ENCODE measurements around the gene POC1B. TPM values are rescaled to one million over a fixed set of nuclear protein-coding genes. Genes with fewer than 3 reads are reported as not detected.
A peak's percentile ranks its signal among the peaks of the same experiment; 100 is the strongest.

The POC1B gene
- total and polyA plus RNA-seq, 4 experiments from 2014 or later = 19.8 to 46.3 (median 24.8) TPM

DNA sequence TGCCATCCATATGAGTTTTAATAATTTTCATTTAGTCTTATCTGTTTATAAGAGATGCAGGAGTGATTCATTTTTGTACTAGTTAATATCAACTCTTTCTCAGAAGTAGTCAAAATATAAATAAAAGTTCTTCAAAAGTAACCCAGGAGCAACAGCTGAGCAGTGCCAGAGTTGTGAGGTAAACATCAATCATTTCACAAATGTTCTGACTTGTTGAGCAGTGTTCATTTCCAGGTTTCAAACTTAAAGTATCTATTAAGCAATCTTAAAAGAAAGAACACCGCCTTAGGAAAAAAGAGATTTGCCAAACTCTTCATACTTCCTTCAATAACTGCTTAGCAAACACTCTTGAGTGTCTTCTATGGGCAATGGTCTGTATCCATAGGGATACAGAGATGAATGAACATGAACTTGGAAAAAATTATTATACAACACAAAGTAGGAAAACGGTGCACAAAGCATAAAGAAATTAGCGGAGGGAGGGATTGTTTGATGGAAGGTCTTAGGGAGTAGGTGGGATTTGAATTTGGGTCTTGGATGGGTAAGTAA lies 41.9 kb upstream of the POC1B start:
- H3K27ac Mint-ChIP-seq = peak overlapping the region in 1 of 7 donors; percentile 73
- POLR2A ChIA-PET (ENCODE audit: partially characterized antibody) = no interaction called here
- Histone ChIP-seq H3K27ac (ENCODE audit: low read depth, low read length) (no peak overlapping the region), H3K9me3 (ENCODE audit: control insufficient read depth in 1 of 2, low read length in 2 of 2) (no peaks in the 10 kb centered on the region), H3K36me3 (ENCODE audit: insufficient read depth, low read length) (no peaks in the 10 kb centered on the region), H3K4me1 (ENCODE audit: insufficient read depth, low read length) (no peaks in the 10 kb centered on the region), H3K4me3 (ENCODE audit: low read length in 2 of 2) (no peak overlapping the region), H3K27me3 (ENCODE audit: insufficient read depth, low read length) (no peaks in the 10 kb centered on the region)
- peaks cover 0 to 5% (median 0%) of the 10 kb centered on the region in 8 donors for H3K9me3 Mint-ChIP-seq
- no peak overlapping the region for H3K4me3 Mint-ChIP-seq
- intact Hi-C loops (cut with micrococcal nuclease) = no loop called here
- no peaks in the 10 kb centered on the region for H3K4me1 Mint-ChIP-seq
- H3K36me3 Mint-ChIP-seq = no peaks in the 10 kb centered on the region
- no peaks in the 10 kb centered on the region for H3K27me3 Mint-ChIP-seq
- DNase-seq = no peak
- CTCF ChIA-PET (ENCODE audit: partially characterized antibody) = no interaction called here

GRCh38 chr12:89566615-89567014 lies 40.8 kb upstream of the POC1B start:
- Mint-ChIP-seq H3K27me3 (no peaks in the 10 kb centered on the region), H3K9me3 (peaks cover 0 to 5% (median 0%) of the 10 kb centered on the region in 8 donors), H3K4me3 (no peak overlapping the region), H3K36me3 (no peaks in the 10 kb centered on the region), H3K27ac (no peak overlapping the region), H3K4me1 (peaks cover 0 to 2% (median 0%) of the 10 kb centered on the region in 4 donors)
- intact Hi-C loops (cut with micrococcal nuclease) = no loop called here
- Histone ChIP-seq H3K27me3 (ENCODE audit: insufficient read depth, low read length) (no peaks in the 10 kb centered on the region), H3K4me3 (ENCODE audit: low read length in 2 of 2) (no peak overlapping the region), H3K36me3 (ENCODE audit: insufficient read depth, low read length) (no peaks in the 10 kb centered on the region), H3K9me3 (ENCODE audit: control insufficient read depth in 1 of 2, low read length in 2 of 2) (no peaks in the 10 kb centered on the region), H3K4me1 (ENCODE audit: insufficient read depth, low read length) (no peaks in the 10 kb centered on the region), H3K27ac (ENCODE audit: low read depth, low read length) (no peak overlapping the region)
- ChIA-PET CTCF (ENCODE audit: partially characterized antibody) (interaction anchor here (0.6 kb wide), 1 partner anchor 55 kb away, joined by 3 read pairs; no protein-coding TSS in a partner anchor), POLR2A (ENCODE audit: partially characterized antibody) (no interaction called here)
- no peak for DNase-seq

- ChIA-PET POLR2A (ENCODE audit: partially characterized antibody) (no interaction called here), CTCF (ENCODE audit: partially characterized antibody) (no interaction called here)
- Mint-ChIP-seq H3K4me1 (peaks cover 0 to 4% (median 0%) of the 10 kb centered on the region in 4 donors), H3K27me3 (no peaks in the 10 kb centered on the region), H3K9me3 (peaks cover 0 to 4% (median 0%) of the 10 kb centered on the region in 8 donors), H3K36me3 (no peaks in the 10 kb centered on the region), H3K4me3 (no peak overlapping the region), H3K27ac (no peak overlapping the region)
- no peak overlapping the region for H3K4me3 ChIP-seq (ENCODE audit: low read length in 2 of 2)
- no peak overlapping the region for H3K27ac ChIP-seq (ENCODE audit: low read depth, low read length)
- intact Hi-C loops (cut with micrococcal nuclease) = no loop called here
- H3K36me3 ChIP-seq (ENCODE audit: insufficient read depth, low read length) = no peaks in the 10 kb centered on the region
- no peaks in the 10 kb centered on the region for H3K27me3 ChIP-seq (ENCODE audit: insufficient read depth, low read length)
- no peaks in the 10 kb centered on the region for H3K4me1 ChIP-seq (ENCODE audit: insufficient read depth, low read length)
- no peak for DNase-seq
- no peaks in the 10 kb centered on the region for H3K9me3 ChIP-seq (ENCODE audit: control insufficient read depth in 1 of 2, low read length in 2 of 2)
Observed at GRCh38 chr12:89565002-89565401, 39.2 kb upstream of the POC1B start.

DNA sequence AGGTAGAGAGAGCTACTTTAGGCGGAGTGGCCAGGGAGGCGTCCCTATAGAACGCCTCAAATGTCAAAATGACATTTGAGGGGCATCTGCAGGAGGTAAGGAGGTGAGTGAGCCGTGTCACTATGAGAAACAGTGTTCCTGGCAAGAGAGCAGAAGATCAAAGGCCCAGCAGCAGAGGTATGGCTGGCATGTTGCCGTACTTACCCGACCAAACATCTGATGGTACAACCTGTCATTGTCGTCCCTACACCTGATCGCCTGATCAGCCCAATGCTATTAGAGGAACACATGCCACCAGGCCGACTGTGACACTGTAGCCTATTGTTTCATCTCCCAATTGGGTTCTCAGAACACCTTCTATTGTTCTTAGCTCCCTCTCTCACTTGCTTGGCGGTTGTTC lies 33.9 kb upstream of the POC1B start:
- POLR2A ChIA-PET (ENCODE audit: partially characterized antibody) = no interaction called here
- H3K36me3 Mint-ChIP-seq = peaks cover 0 to 3% of the 10 kb centered on the region in 2 donors
- CTCF ChIA-PET (ENCODE audit: partially characterized antibody) = interaction anchor here (2.3 kb wide), 1 partner anchor 16 kb away, joined by 6 read pairs; no protein-coding TSS in a partner anchor
- no peak for DNase-seq
- Histone ChIP-seq H3K36me3 (ENCODE audit: insufficient read depth, low read length) (no peaks in the 10 kb centered on the region), H3K9me3 (ENCODE audit: control insufficient read depth in 1 of 2, low read length in 2 of 2) (no peaks in the 10 kb centered on the region), H3K27ac (ENCODE audit: low read depth, low read length) (no peak overlapping the region), H3K4me3 (ENCODE audit: low read length in 2 of 2) (no peak overlapping the region), H3K27me3 (ENCODE audit: insufficient read depth, low read length) (no peaks in the 10 kb centered on the region), H3K4me1 (ENCODE audit: insufficient read depth, low read length) (no peaks in the 10 kb centered on the region)
- intact Hi-C loops (cut with micrococcal nuclease) = no loop called here
- no peak overlapping the region for H3K27ac Mint-ChIP-seq
- H3K4me3 Mint-ChIP-seq = no peak overlapping the region
- peaks cover 0 to 4% (median 0%) of the 10 kb centered on the region in 4 donors for H3K4me1 Mint-ChIP-seq
- peaks cover 0 to 4% (median 0%) of the 10 kb centered on the region in 8 donors for H3K9me3 Mint-ChIP-seq
- no peaks in the 10 kb centered on the region for H3K27me3 Mint-ChIP-seq

DNA sequence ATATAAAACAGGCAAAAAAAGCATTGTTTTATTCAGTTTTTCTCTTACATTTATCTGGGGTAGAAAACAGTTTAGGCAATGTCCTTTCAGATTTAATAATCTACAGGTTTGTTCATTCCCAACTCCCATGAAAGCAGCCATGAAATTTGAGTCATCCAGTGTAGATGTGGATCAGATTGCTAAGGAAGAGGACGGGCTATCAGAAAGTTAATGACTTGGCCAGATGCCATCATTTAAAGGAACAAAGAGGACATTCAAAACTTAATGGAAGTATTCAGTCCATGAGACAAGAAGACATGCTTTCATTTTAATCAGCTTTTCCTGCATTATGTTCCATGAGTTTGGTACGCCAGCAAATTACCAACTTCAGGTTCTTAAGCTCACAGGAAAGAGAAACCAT lies 31.1 kb upstream of the POC1B start:
- Histone ChIP-seq H3K4me1 (ENCODE audit: insufficient read depth, low read length) (no peaks in the 10 kb centered on the region), H3K27ac (ENCODE audit: low read depth, low read length) (no peak overlapping the region), H3K4me3 (ENCODE audit: low read length in 2 of 2) (no peak overlapping the region), H3K9me3 (ENCODE audit: control insufficient read depth in 1 of 2, low read length in 2 of 2) (no peaks in the 10 kb centered on the region), H3K27me3 (ENCODE audit: insufficient read depth, low read length) (no peaks in the 10 kb centered on the region), H3K36me3 (ENCODE audit: insufficient read depth, low read length) (no peaks in the 10 kb centered on the region)
- Mint-ChIP-seq H3K9me3 (peaks cover 0 to 4% (median 0%) of the 10 kb centered on the region in 8 donors), H3K27ac (no peak overlapping the region), H3K36me3 (peaks cover 0 to 9% of the 10 kb centered on the region in 2 donors), H3K27me3 (peaks cover 0 to 3% of the 10 kb centered on the region in 2 donors), H3K4me1 (peaks cover 0 to 4% (median 0%) of the 10 kb centered on the region in 4 donors), H3K4me3 (no peak overlapping the region)
- no peak for DNase-seq
- ChIA-PET CTCF (ENCODE audit: partially characterized antibody) (no interaction called here), POLR2A (ENCODE audit: partially characterized antibody) (no interaction called here)
- intact Hi-C loops (cut with micrococcal nuclease) = no loop called here

DNA sequence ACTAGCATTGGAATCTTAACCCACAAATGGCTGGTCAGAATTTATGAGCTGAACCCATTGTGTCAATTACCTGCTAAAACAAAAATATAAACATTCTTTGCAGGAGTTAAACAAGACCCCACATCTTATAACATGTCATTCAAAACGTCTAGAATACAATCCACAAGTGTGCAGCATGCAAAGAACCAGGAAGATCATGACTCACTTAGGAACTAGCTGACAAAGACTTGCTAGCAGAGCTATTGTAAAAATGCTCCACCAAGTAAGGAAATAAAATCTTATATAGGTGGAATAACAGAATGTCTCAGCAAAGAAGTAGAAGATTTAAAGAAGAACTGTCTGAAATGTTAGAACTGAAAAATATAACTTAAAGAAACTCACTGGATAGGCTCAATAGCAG lies 26.5 kb upstream of the POC1B start:
- H3K4me3 Mint-ChIP-seq = peak overlapping the region in 1 of 8 donors; percentile 50
- H3K27me3 ChIP-seq (ENCODE audit: insufficient read depth, low read length) = no peaks in the 10 kb centered on the region
- no peaks in the 10 kb centered on the region for H3K4me1 Mint-ChIP-seq
- DNase-seq = no peak
- H3K36me3 ChIP-seq (ENCODE audit: insufficient read depth, low read length) = no peaks in the 10 kb centered on the region
- CTCF ChIA-PET (ENCODE audit: partially characterized antibody) = interaction anchor here (2.6 kb wide), 1 partner anchor 9 kb away, joined by 6 read pairs; no protein-coding TSS in a partner anchor
- no peaks in the 10 kb centered on the region for H3K4me1 ChIP-seq (ENCODE audit: insufficient read depth, low read length)
- POLR2A ChIA-PET (ENCODE audit: partially characterized antibody) = no interaction called here
- intact Hi-C loops (cut with micrococcal nuclease) = no loop called here
- no peaks in the 10 kb centered on the region for H3K9me3 ChIP-seq (ENCODE audit: control insufficient read depth in 1 of 2, low read length in 2 of 2)
- H3K27ac ChIP-seq (ENCODE audit: low read depth, low read length) = no peak overlapping the region
- peaks cover 0 to 4% (median 1%) of the 10 kb centered on the region in 8 donors for H3K9me3 Mint-ChIP-seq
- no peak overlapping the region for H3K27ac Mint-ChIP-seq
- H3K36me3 Mint-ChIP-seq = peaks cover 0 to 9% of the 10 kb centered on the region in 2 donors
- H3K27me3 Mint-ChIP-seq = peaks cover 0 to 3% of the 10 kb centered on the region in 2 donors
- no peak overlapping the region for H3K4me3 ChIP-seq (ENCODE audit: low read length in 2 of 2)

DNA sequence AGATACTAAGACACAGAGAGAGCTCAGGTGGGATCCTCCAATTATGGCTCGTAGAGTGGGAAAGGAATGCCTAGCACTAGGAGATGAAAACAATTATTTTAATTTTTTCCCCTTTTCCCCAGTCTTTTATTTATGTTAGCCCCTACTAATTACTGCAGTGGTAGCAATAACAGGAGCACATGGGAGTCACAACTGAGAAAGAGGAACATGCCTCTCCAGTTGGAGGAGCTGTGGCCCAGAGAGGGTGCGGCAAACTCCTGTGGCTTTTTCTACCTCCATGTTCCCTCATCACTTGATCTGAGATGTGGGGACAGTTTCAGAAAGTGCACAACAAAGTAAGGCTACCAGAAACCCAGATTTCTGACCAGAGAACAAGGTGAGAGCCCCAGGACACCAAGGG lies 25.9 kb upstream of the POC1B start:
- Mint-ChIP-seq H3K9me3 (peaks cover 0 to 4% (median 1%) of the 10 kb centered on the region in 8 donors), H3K27me3 (peaks cover 0 to 6% of the 10 kb centered on the region in 2 donors), H3K27ac (no peak overlapping the region), H3K36me3 (peaks cover 0 to 9% of the 10 kb centered on the region in 2 donors), H3K4me3 (no peak overlapping the region), H3K4me1 (no peaks in the 10 kb centered on the region)
- Histone ChIP-seq H3K36me3 (ENCODE audit: insufficient read depth, low read length) (no peaks in the 10 kb centered on the region), H3K9me3 (ENCODE audit: control insufficient read depth in 1 of 2, low read length in 2 of 2) (no peaks in the 10 kb centered on the region), H3K27ac (ENCODE audit: low read depth, low read length) (no peak overlapping the region), H3K4me3 (ENCODE audit: low read length in 2 of 2) (no peak overlapping the region), H3K27me3 (ENCODE audit: insufficient read depth, low read length) (no peaks in the 10 kb centered on the region), H3K4me1 (ENCODE audit: insufficient read depth, low read length) (no peaks in the 10 kb centered on the region)
- ChIA-PET CTCF (ENCODE audit: partially characterized antibody) (interaction anchor here (2.6 kb wide), 1 partner anchor 8 kb away, joined by 6 read pairs; no protein-coding TSS in a partner anchor), POLR2A (ENCODE audit: partially characterized antibody) (no interaction called here)
- intact Hi-C loops (cut with micrococcal nuclease) = no loop called here
- DNase-seq = no peak

Measured in CD4-positive, alpha-beta memory T cell (primary cell).